Measurements from ENCODE around the gene SLC38A6.

SLC38A6 gene

DNA sequence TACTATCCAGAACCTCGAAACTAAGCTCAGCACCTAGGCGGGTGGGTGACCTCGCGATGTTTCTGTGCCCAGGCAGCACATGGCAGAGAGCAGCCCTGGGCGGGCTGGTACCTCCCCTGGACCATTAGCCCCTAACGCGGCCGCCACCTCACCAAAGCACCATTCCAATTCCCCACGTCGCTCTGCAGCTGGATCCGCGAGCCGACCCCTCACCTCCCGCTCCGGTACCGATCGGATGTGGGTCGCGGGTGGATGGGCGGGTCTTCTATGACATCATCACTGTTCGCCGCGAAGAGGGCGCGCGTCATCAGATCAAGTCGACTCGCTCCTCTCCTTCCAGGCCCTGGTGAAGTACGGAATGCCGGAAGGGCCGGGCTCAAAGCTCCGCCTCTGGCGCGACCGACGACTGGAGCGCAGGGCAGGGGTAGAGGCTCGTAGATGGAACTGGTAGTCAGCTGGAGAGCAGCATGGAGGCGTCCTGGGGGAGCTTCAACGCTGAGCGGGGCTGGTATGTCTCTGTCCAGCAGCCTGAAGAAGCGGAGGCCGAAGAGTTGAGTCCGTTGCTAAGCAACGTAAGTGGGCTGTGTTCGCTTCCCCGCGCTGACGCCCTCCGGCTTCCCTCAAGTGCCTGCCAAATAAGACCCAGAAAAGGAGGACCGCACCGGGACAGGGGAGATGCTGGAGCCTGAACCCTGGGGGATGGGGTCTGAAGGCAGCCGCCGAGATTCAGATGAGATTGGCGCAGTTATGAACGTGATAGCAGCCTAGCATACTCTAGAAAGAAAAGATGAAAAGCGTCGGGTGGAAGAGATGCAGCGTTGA lies at the start of gene SLC38A6, which contains the start of gene TRMT5:
Gene SLC38A6 (plus strand): TSS at position 435 of the 822 bp plus-strand sequence. CDS start 33 bp downstream, at position 468.
Gene TRMT5 (minus strand): TSS at position 269 of the 822 bp plus-strand sequence. CDS start 106 bp downstream, at position 163.
- peak; percentile 89 for DNase-seq

DNA sequence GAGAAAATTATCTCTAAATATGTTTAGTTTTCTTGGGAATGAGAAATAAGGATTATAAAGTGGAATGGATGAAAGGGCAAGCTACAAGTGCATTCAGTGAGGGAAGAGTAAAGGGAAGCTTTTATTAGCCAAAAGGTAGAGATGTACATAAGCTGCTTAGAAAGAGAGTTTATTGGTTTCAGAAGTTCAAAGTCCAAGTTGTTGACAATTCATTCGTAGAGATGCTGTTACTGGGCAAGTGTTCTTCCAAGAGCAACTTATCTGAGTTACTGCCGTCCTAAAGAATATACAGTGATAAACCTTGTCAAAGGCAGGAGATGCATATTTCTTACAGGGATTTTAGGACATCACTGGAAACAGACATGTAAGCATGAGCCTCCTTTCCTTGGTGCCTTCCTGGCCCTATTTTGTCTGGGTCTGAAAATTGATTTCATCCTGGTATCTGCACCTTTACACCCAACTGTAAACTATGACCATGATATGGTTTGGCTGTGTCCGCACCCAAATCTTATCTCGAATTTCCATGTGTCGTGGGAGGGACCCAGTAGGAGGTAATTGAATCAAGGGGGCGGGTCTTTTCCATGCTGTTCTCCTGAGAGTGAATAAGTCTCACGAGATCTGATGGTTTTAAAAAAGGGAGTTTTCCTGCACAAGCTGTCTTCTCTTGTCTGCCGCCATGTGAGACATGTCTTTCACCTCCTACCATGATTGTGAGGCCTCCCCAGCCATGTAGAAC lies 47.0 kb upstream of the SLC38A6 start:
- no peak for DNase-seq

DNA sequence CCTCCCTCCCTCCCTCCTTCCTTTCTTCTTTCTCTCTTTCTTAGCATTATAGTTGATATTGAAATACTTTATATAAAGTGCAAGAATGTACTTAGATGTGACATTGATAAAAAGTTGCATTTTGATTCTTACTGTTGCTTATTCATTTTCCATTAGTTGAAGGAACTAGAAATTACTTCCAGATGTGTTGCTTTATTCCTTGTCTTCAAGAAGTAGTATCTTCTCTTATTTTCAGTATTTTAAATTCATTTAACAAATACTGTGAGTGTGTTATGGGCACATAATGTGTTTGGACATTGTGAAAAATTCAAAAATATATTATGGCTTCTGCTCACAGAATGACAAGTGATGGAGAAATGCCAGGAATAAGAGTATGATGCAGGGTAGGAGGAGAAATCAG lies 45.7 kb upstream of the SLC38A6 start:
- no peak for DNase-seq

DNA sequence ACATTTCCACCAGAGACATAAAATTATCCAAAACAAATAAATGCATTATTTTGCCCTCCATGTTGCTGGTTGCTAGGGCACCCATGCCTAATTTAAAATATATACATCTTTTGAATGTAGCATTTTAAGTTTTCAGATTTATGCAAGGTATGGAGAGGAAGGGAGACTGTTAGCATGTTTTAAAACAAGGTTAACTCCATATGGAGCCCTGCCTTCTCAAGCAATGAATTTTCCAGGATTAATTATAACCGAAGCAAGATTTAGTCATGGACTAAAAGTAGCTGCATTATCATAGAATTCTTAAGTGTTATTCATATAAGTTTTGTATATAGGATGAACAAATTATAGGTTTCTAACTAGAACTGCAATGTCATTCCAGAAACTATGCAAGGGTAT lies 37.4 kb upstream of the SLC38A6 start:
- DNase-seq = no peak

DNA sequence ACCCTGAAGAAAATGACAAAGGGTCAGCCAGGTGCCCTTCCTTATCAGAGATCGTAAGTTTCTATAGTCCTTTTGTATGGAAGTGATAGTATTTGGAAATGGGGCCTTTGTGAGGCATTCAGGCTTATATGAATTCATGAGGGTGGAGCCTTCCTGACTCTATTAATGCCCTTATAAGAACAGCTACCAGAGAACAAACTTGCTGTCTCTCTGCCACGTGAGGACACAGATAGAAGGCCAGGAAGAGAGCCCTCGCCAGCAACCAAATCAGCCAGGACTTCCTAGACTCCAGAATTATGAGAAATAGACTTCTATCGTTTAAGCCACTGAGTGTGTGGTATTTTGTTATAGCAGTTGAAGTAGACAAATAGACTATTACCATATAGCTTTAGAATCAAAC lies 36.8 kb upstream of the SLC38A6 start:
- DNase-seq = no peak

DNA sequence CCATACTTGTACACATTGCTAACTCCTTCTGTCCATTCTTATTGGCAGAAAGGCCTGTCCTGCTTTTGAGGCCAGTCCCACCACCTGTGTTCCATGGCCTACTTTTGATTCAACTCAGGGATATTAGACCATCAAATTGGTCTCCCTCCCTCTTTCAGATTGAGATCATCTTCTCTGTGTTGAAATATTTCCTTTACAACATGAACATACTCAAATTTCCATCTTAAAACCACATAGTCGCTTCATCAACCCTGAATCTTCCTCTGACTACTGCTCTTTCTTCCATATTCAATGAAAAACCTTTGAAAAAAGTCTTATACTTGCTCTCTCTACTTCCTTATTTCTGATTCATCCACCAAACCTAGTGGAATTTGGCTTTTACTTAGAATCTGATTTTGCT lies 35.1 kb upstream of the SLC38A6 start:
- no peak for DNase-seq

DNA sequence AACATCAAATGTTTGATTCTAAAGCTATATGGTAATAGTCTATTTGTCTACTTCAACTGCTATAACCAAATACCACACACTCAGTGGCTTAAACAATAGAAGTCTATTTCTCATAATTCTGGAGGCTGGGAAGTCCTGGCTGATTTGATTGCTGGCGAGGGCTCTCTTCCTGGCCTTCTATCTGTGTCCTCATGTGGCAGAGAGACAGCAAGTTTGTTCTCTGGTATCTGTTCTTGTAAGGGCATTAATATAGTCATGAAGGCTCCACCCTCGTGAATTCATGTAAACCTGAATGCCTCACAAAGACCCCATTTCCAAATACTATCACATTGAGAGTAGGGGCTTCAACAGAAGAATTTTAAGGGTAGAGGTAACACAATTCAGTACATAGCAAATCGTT lies 34.3 kb upstream of the SLC38A6 start:
- DNase-seq = no peak

DNA sequence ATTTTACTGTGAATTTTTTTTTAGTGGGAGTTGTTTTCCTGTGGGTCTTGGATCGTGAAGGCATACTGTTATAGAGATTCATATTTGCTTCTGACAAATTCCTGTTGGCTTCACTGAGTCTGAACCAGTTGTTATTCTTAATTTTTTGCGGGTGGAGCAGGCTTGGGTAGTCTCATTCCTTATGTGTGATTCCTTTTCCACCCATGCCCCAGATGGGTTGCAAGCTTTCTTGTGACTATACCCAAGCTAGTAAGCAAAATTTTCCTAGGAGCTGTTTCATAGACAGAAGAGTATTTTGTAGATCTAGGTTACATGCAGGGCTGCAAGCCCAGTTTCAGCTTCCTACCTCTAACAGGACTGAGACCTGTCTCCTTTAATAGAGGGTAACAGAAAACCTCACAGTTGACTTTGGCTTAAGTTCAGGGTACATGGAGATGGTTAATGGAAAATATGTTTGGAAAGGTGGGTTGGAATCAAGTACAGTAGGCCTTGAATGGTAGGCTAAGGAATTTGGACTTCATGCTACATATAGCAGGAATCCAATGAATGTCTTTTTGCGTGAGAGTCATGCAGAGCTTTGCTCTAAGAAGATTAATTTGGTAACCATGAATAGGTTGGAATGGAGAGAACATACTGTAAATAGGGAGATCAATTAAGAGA lies 29.1 kb upstream of the SLC38A6 start:
- no peak for DNase-seq

DNA sequence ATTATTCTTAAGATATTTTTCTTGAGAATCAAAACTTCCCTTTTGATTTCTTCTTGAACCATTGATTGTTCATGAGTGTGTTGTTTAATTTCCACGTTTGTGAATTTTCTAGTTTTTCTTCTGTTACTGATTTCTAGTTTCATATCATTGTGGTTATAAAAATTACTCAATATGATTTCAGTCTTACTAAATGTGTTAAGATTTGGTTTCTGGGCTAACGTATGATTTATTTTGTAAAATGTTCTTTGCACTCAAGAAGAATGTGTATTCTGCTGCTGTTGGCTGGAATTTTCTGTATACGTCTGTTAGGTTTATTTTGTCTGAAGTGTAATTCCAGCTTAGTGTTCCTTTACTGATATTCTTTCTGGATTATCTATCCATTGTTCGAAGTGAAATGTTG lies 24.8 kb upstream of the SLC38A6 start:
- DNase-seq = no peak

DNA sequence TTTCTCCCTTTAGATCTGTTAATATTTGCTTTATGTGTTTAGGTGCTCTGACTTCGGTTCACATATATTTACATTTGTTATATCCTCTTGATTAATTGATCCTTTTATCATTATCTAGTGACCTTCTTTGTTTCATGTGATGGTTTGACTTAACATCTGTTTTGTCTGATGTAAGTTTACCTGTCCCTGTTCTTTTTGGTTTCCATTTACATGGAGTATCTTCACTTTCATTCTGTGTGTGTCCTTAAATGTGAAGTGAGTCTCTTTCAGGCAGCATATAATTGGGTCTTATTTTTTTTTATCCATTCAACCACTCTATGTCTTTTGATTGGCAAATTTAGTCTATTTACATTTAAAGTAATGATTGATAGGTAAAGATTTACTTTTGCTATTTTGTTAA lies 24.4 kb upstream of the SLC38A6 start:
- DNase-seq = no peak

DNA sequence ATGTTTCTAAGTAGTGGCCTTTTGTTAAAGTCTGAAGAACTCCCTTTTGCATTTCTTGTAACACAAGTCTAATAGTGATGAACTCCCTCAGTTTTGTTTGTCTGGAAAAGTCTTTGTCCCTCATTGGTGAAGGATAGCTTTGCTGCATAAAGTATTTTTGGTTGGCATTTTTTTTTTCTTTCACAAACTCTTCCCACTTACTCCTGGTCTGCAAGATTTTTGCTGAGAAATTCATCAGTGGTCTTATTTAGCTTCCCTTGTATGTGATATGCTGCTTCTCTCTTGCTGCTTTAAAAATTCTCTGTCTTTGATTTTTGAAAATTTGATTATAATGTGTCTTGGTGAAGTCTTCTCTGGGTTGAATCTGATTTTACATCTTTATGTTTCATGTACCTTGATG lies 22.9 kb upstream of the SLC38A6 start:
- DNase-seq = no peak

DNA sequence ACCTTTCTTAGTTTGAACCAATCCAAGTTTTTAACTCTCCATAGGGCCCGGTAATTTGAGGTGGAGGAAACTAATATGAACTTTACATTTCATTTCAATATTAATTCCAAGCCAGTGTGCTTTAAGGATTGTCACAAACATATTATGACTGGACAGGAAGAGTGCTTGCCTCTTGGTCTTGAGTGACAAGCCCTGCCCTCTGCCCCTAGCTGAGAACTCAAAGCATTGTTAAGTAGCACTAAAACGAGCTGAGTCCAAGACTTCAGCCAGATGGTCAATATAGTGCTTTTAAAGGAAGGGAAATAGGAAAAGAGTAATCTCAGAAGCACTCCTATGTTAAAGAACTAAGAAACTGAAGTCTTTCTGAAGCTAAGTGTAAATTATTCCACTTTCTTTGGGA lies 17.3 kb upstream of the SLC38A6 start:
- DNase-seq = no peak

DNA sequence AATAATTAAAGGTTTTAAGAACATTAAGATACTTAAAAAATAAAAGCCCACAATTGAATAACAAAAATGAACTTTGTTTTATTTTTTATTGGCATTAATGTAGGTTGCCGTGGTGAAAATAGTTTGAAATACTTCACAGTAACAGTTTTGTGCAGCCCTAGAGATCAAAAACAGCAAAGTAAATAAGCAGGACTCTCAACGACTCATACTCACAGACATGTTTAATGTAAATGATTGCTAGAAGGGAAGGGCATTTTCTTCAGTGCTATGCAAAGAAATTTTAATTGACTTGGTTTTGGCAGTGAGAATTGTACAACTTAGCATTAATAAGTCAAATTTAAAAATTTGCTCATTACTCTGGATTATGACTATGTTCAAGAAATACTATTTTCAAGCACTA lies 16.1 kb upstream of the SLC38A6 start:
- peak; percentile 34 for DNase-seq

DNA sequence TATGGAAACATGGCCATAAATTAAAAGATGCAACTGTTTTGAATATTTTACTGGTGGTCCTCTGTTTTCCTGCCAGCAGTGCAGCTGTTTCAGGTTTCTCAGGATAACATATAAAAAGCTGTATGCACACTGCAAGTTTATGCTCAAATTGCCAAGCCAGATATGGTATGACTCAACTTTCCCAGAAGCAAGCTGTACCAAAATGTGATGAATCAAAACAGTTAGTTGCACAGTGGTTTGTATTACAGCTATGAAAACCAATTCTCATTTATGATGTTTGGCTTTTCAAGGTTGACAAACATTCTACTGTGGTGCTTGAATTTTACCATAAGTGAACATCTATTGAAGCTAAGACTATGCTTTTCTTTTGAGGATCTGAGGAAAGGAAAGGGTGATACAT lies 15.6 kb upstream of the SLC38A6 start:
- no peak for DNase-seq

DNA sequence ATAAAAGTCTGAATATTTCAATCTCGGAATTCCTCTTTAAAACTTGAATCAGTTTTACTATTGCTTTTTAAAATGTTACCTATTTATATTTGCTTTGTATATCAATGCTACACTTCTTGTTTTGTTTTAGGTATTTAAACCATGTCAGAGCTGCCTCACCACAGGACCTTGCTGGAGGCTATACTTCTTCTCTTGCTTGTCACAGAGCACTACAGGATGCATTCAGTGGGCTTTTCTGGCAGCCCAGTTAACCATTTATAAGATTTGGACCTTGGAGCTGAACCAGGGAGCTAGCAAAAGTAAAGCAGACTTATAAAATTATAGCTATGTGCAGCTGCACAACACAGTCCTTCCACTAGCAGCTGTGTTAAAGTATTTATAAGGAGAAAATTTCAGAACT lies 12.9 kb upstream of the SLC38A6 start:
- no peak for DNase-seq

DNA sequence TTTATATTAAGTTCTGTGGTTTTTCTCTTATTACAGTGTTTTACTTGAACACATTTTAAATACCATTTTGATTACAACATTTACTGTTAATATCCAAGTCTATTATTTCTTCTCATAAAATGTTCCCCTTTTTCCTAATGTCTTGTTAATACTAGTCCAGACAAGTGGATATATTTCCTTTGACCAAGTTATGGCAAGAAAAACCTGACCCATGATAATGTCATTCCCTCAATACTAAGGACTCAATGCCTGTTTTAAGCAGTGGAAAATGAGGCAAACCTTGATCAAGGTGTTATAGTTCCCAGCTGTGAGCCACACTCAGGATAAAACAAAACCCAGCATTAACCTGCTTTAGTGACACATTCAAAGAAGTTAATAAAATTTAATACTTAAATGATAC lies 12.4 kb upstream of the SLC38A6 start:
- no peak for DNase-seq

DNA sequence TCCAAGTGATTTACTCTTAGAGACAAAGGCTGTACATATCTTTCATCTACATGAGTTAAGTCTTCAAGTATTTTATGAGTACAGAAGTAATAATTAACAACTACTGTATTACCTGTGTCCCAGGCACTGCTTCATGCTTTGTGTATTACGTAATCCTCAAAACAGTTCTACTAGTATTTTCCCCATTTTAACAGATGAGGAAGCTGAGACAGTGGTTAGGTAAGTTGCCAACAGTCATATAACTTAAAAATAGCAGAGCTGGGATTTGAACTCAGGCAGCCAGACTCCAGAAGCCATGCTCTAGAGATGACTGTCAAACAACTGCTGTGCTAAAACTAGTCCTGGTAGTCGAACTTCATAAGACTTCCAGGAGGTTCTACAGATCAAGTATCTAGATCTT lies 10.9 kb upstream of the SLC38A6 start:
- DNase-seq = no peak

DNA sequence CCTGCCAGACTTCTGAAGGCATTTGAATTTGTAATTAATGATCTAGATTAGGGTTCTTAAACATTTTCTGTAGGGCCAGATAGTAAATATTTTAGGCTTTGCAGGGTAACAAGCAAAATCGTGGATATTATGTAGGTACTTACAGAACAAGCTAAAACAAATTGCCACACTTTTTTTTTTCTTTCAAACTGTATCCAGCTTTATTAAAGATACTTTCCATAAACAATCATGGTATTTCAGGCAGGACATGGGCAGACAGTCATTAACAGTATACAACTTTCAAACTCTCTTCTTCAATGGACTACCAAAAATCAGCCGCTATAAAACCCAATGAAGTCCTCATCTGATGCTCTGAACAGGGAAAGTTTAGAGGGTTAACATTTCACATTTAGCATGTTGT lies 9.8 kb upstream of the SLC38A6 start:
- no peak for DNase-seq

DNA sequence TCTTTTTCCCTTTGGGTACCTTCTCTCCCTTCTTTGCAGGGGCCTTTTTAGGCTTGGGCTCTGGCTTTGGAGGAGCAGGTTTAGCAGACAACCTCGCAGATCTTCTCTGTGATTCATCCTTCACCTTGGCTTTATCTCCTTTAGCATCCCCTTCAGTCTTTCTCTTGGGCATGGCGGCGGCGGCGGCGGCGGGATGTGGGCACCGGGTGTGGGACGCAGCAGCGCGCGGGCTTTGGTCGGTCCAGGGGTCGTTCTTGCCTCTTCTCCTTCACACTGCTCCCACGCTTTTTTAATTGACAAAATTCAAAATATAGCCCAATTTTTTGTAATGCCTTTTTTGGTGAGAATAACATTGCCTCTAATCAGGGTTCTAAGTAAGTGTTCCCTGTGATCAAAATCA lies 8.8 kb upstream of the SLC38A6 start:
- DNase-seq = no peak

DNA sequence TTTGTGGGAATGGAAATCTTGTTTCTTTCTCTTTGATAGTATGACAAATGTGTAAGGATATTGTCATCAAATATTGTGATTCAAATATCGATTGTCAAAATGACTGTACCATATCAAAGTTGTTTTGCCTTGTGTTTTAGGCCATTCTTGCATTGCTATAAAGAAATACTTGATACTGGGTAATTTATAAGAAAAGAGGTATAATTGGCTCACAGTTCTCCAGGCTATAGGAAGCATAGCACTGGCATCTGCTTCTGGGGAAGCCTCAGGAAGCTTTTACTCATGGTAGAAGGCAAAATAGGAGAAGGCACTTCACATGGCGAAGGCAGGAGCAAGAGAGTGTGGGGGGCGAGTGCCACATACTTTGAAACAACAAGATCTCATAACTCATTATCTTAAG lies 8.0 kb upstream of the SLC38A6 start:
- no peak for DNase-seq

DNA sequence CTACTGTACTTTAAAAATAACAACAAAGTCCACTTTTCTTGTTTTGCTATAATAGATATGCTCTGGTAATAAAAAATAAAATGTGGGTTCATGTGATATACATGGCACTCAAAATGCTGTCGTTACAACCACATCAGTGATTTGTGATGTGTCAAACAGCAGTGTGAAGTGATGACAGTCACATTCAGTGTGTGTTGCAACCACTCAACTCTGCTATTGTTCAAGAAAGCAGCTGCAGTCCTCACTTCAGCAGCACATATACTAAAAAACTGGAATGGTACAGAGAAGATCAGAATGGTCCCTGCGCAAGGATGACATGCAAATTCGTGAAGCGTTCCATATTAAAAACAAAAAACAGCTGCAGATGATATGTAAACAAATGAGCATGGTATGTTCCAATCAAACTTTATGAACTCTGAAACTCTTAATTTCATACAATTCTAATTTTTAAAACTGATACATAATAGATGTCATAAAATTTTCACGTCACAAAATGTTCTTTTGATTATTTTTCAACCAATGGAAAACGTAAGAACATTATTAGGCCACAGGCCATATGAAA lies 6.9 kb upstream of the SLC38A6 start:
- no peak for DNase-seq

DNA sequence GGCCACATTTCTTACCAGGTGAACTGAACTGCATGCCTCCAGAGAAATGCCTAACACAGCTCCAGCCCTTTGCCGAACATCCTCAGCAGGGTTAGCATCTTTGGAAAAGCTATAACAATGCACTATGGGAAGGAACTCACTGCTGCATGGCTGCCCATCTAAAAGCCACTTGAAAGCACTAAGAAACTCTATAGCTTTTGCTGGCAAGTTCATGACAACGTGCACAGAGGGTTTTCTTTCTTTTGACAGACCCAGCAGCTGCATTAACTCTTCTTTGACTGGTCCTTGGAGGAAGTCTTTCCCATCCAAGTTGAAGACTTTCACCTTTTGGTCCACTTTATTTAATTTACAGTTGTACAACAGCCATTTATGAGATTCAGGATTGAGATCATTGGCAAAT lies 5.5 kb upstream of the SLC38A6 start:
- no peak for DNase-seq

DNA sequence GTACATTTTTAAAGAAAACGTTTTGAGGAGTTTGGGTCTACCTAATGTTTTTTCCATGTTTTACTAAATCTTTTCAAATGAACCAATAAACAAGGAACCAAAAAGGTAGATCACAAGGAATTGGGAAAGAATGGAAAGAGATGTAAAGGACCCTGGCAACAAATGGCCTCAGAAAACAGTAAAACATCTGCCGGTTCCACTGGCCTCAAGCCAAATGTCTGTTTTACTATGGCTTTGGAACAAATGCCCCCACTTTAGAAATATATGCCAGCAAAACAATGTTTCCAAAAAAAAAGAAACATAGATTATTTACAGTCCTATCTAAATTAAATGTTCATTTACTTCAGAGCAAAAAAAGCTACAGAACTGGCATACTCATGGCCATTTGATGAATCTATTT lies 3.2 kb upstream of the SLC38A6 start:
- DNase-seq = no peak
